ENCODE data around the gene PIEZO2.

- no peak for TF ChIP-seq CTCF (IDR thresholded peaks at IDR 0.05)
- TF ChIP-seq EP300 (IDR thresholded peaks at IDR 0.05), result no peak
Observed at GRCh38 chr18:10899481-10899880, 249.9 kb downstream of the PIEZO2 start.
